ENCODE measurements around the gene OGFR.

GRCh38 chr20:62770111-62770910, 34.3 kb upstream of the OGFR start:
- TF ChIP-seq, protein P1, sequence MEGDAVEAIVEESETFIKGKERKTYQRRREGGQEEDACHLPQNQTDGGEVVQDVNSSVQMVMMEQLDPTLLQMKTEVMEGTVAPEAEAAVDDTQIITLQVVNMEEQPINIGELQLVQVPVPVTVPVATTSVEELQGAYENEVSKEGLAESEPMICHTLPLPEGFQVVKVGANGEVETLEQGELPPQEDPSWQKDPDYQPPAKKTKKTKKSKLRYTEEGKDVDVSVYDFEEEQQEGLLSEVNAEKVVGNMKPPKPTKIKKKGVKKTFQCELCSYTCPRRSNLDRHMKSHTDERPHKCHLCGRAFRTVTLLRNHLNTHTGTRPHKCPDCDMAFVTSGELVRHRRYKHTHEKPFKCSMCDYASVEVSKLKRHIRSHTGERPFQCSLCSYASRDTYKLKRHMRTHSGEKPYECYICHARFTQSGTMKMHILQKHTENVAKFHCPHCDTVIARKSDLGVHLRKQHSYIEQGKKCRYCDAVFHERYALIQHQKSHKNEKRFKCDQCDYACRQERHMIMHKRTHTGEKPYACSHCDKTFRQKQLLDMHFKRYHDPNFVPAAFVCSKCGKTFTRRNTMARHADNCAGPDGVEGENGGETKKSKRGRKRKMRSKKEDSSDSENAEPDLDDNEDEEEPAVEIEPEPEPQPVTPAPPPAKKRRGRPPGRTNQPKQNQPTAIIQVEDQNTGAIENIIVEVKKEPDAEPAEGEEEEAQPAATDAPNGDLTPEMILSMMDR (conservative IDR thresholded peaks at IDR 0.05), result no peak
- no peak for TF ChIP-seq EZH2 (IDR thresholded peaks at IDR 0.05; ENCODE audit: low read depth)
